Nephron (organoid): ENCODE measurements around the gene CP.

Experiments used
- H3K27ac Mint-ChIP-seq, 3 experiments: 2 replicates each; pipeline ENCODE4 v1.8.0; 2020; ENCODE audit warnings: mixed read lengths in 3 of 3, mild to moderate bottlenecking in 2 of 3, moderate library complexity in 1 of 3
- H3K27me3 Mint-ChIP-seq: 2 replicates; pipeline ENCODE4 v1.8.0; 2021; ENCODE audit warnings: low read depth, mild to moderate bottlenecking, moderate library complexity, mixed read lengths
- H3K36me3 Mint-ChIP-seq: 2 replicates; pipeline ENCODE4 v1.8.0; 2020; ENCODE audit warnings: low read depth, mixed read lengths
- H3K4me1 Mint-ChIP-seq: 2 replicates; pipeline ENCODE4 v1.8.0; 2020; ENCODE audit warnings: mixed read lengths
- H3K4me3 Mint-ChIP-seq, 3 experiments: 2 replicates each; pipeline ENCODE4 v1.8.0; 2020; ENCODE audit warnings: mild to moderate bottlenecking in 3 of 3, mixed read lengths in 3 of 3, moderate library complexity in 2 of 3
- H3K9me3 Mint-ChIP-seq: 2 replicates; pipeline ENCODE4 v1.8.0; 2020; ENCODE audit warnings: mixed read lengths
- CTCF ChIP-seq, 3 experiments: fragments of 200-600 bp; sonication (generic); IDR thresholded peaks; one replicate each; pipeline ENCODE4 v1.5.0; 2021; ENCODE audit warnings: antibody characterized with exemption in 3 of 3; ENCODE audit not compliant: unreplicated experiment in 3 of 3

CP gene

GRCh38 chr3:149142682-149143081 is 78.9 kb downstream of the CP start:
- Mint-ChIP-seq H3K27ac (no peak overlapping the region), H3K36me3 (peaks cover 30% of the 10 kb centered on the region), H3K4me3 (no peak overlapping the region), H3K4me1 (no peaks in the 10 kb centered on the region), H3K27me3 (no peaks in the 10 kb centered on the region), H3K9me3 (no peaks in the 10 kb centered on the region)
- no peak for TF ChIP-seq CTCF (IDR thresholded peaks at IDR 0.05; ENCODE audit: unreplicated experiment in 3 of 3)

- TF ChIP-seq CTCF (IDR thresholded peaks at IDR 0.05; ENCODE audit: unreplicated experiment in 3 of 3), result no peak
- Mint-ChIP-seq H3K27me3 (no peaks in the 10 kb centered on the region), H3K4me3 (no peak overlapping the region), H3K36me3 (peaks cover 4% of the 10 kb centered on the region), H3K4me1 (peaks cover 23% of the 10 kb centered on the region), H3K9me3 (no peaks in the 10 kb centered on the region), H3K27ac (peak overlapping the region in 1 of 3 experiments; percentile 73)
Observed at GRCh38 chr3:149134575-149134974, 87.1 kb downstream of the CP start.

- Mint-ChIP-seq H3K36me3 (peaks cover 4% of the 10 kb centered on the region), H3K4me1 (peaks cover 27% of the 10 kb centered on the region), H3K27ac (peak overlapping the region; percentile 54 to 79 (median 56)), H3K9me3 (no peaks in the 10 kb centered on the region), H3K27me3 (no peaks in the 10 kb centered on the region), H3K4me3 (peak overlapping the region; percentile 91 to 99 (median 97))
- TF ChIP-seq CTCF (IDR thresholded peaks at IDR 0.05; ENCODE audit: unreplicated experiment in 3 of 3), result no peak
Observed at GRCh38 chr3:149131589-149131988, 90.0 kb downstream of the CP start.

GRCh38 chr3:149129326-149130205 is 92.1 kb downstream of the CP start, which contains the start of gene HPS3:
Gene HPS3 (plus strand): TSS chr3:149129638. CDS start chr3:149129724, 86 bp downstream.
- Mint-ChIP-seq H3K27me3 (no peaks in the 10 kb centered on the region), H3K4me3 (peak within 1 kb of the TSS; percentile 91 to 99 (median 97))

GRCh38 chr3:149128821-149129220 is 92.8 kb downstream of the CP start:
- Mint-ChIP-seq H3K36me3 (peaks cover 4% of the 10 kb centered on the region), H3K4me1 (peaks cover 27% of the 10 kb centered on the region), H3K27me3 (no peaks in the 10 kb centered on the region), H3K9me3 (no peaks in the 10 kb centered on the region), H3K4me3 (peak overlapping the region; percentile 91 to 99 (median 97)), H3K27ac (peak overlapping the region; percentile 74 to 91 (median 88))
- TF ChIP-seq CTCF (IDR thresholded peaks at IDR 0.05; ENCODE audit: unreplicated experiment in 3 of 3), result no peak

More at GRCh38 chr3:149129326-149130205, 92.1 kb downstream of the CP start, which contains the start of gene HPS3:
- Mint-ChIP-seq H3K36me3 (peaks cover 4% of the 10 kb centered on the region), H3K9me3 (no peaks in the 10 kb centered on the region), H3K27ac (peak within 1 kb of the TSS; percentile 77 to 95 (median 91)), H3K4me1 (peaks cover 27% of the 10 kb centered on the region)
- no peak for TF ChIP-seq CTCF (IDR thresholded peaks at IDR 0.05; ENCODE audit: unreplicated experiment in 3 of 3)
